GM18870 (cell line): Measurements from ENCODE around the gene FBXW5.
A peak's percentile ranks its signal among the peaks of the same experiment; 100 is the strongest.

ENCODE experiments used
- ATAC-seq: cut with Tn5 transposase; IDR thresholded peaks from one replicate; pipeline ENCODE4 v1.9.1; 2021; ENCODE audit warnings: moderate library complexity; ENCODE audit not compliant: unreplicated experiment

Gene FBXW5

GRCh38 chr9:136913701-136914438, 30.7 kb downstream of the FBXW5 start:
- no peak for ATAC-seq

GRCh38 chr9:136910901-136911245, 33.7 kb downstream of the FBXW5 start:
- ATAC-seq, result no peak

GRCh38 chr9:136910197-136910900, 34.2 kb downstream of the FBXW5 start:
- ATAC-seq, result no peak

- no peak for ATAC-seq
These were observed 37.3 kb downstream of the FBXW5 start for GRCh38 chr9:136907011-136907914.

- ATAC-seq, result no peak
These were observed 38.3 kb downstream of the FBXW5 start for GRCh38 chr9:136906266-136906665.

GRCh38 chr9:136903041-136903554, 41.4 kb downstream of the FBXW5 start:
- no peak for ATAC-seq

GRCh38 chr9:136902259-136902821, 42.2 kb downstream of the FBXW5 start:
- ATAC-seq, result peak; percentile 49

- peak; percentile 56 for ATAC-seq
These were observed 42.9 kb downstream of the FBXW5 start for GRCh38 chr9:136901516-136902258.

- no peak for ATAC-seq
These were observed 43.5 kb downstream of the FBXW5 start for GRCh38 chr9:136900988-136901515.

GRCh38 chr9:136900556-136900955, 44.0 kb downstream of the FBXW5 start:
- ATAC-seq, result no peak

- ATAC-seq, result no peak
These were observed 45.3 kb downstream of the FBXW5 start for GRCh38 chr9:136899196-136899595.

- ATAC-seq, result no peak
These were observed 45.9 kb downstream of the FBXW5 start for GRCh38 chr9:136898483-136899100.

- no peak for ATAC-seq
These were observed 48.5 kb downstream of the FBXW5 start for GRCh38 chr9:136896027-136896426.

GRCh38 chr9:136890661-136891060, 53.9 kb downstream of the FBXW5 start:
- ATAC-seq, result no peak
